Vagina (tissue), 2 donors: Measurements from ENCODE around the gene TMPRSS11A. TPM values are rescaled to one million over a fixed set of nuclear protein-coding genes. Genes with fewer than 3 reads are reported as not detected.

Source experiments
- DNase-seq, 2 donors: peaks; one replicate each; pipeline ENCODE4 v3.0.0-alpha.2; 2017; ENCODE audit errors: extremely low spot score in 2 of 2
- H3K27ac ChIP-seq: fragments of 200-600 bp; sonication (generic); one replicate; pipeline ENCODE4 v1.5.1; 2019
- H3K27me3 ChIP-seq: fragments of 200-600 bp; sonication (generic); one replicate; pipeline ENCODE4 v1.5.1; 2019
- H3K36me3 ChIP-seq, 2 donors: fragments of 200-600 bp; sonication (generic); one replicate each; pipeline ENCODE4 v1.5.1; 2017 to 2019
- H3K4me1 ChIP-seq: fragments of 200-600 bp; sonication (generic); one replicate; pipeline ENCODE4 v1.5.1; 2019
- H3K4me3 ChIP-seq, 2 donors: fragments of 200-600 bp; sonication (generic); 1 replicate in 1 of 2; 2 replicates in 1 of 2; pipeline ENCODE4 v1.5.1; 2016 to 2019
- H3K9me3 ChIP-seq: fragments of 200-600 bp; sonication (generic); one replicate; pipeline ENCODE4 v1.5.1; 2019
- CTCF ChIP-seq, 3 experiments: fragments of 450-650 bp in 2 of 3; fragments of 200-600 bp in 1 of 3; sonication (generic) in 1 of 3; IDR thresholded peaks; one replicate each; pipeline ENCODE4 v1.5.1; 2017 to 2019; ENCODE audit warnings: antibody characterized with exemption in 3 of 3, mild to moderate bottlenecking in 2 of 3, moderate library complexity in 2 of 3
- POLR2A ChIP-seq, 2 donors: fragments of 450-650 bp; IDR thresholded peaks; one replicate each; pipeline ENCODE4 v1.6.1; 2017; ENCODE audit warnings: antibody characterized with exemption in 2 of 2, mild to moderate bottlenecking in 2 of 2, moderate library complexity in 2 of 2
- POLR2AphosphoS5 ChIP-seq, 2 donors: sonication (generic); formaldehyde crosslinking; IDR thresholded peaks; one replicate each; pipeline ENCODE4 v1.9.0; 2017; ENCODE audit warnings: antibody characterized with exemption in 2 of 2, mild to moderate bottlenecking in 2 of 2, low read depth in 1 of 2; ENCODE audit not compliant: insufficient read depth in 1 of 2
- intact Hi-C: fragments of 100-400 bp; cut with DNase I; formaldehyde crosslinking; loops from one replicate; pipeline ENCODE4 v1.15.1; 2023
- total RNA-seq: library from RNA; depleted of rRNA; stranded (reverse); fragments of >200 nt; gene quantifications from one replicate; pipeline ENCODE4 v1.2.3, GENCODE V29; 2016

The TMPRSS11A gene
- total RNA-seq, 1 donor from 2014 or later = 26.0 TPM

DNA sequence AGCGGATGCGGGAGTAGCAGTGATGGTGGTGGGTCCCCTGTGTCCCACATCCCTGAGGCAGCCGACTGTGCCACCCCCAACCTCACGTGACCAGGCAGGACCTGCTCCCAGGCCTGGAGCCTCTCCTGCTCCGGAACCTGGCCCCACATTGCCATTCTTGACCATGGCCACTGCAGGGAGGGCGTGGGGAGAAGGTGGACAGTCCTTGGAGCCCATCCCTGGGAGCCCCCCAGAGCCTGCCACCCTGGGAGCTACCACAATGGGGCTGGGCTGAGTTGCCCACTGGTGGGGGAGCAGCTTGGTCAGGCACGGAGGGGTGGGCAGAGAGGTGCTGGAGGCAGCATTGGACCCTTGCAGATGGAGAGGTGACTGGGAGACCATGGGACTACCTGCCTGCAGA, 36.8 kb downstream of the TMPRSS11A start:
- Histone ChIP-seq H3K4me1 (no peaks in the 10 kb centered on the region), H3K27me3 (no peaks in the 10 kb centered on the region), H3K9me3 (no peaks in the 10 kb centered on the region), H3K4me3 (no peak overlapping the region), H3K27ac (no peak overlapping the region), H3K36me3 (no peaks in the 10 kb centered on the region)
- TF ChIP-seq POLR2A (IDR thresholded peaks at IDR 0.05) (no peak), CTCF (IDR thresholded peaks at IDR 0.05) (no peak), POLR2AphosphoS5 (IDR thresholded peaks at IDR 0.05; ENCODE audit: insufficient read depth in 1 of 2, low read depth in 1 of 2) (no peak)
- intact Hi-C loops = no loop called here
- no peak for DNase-seq

DNA sequence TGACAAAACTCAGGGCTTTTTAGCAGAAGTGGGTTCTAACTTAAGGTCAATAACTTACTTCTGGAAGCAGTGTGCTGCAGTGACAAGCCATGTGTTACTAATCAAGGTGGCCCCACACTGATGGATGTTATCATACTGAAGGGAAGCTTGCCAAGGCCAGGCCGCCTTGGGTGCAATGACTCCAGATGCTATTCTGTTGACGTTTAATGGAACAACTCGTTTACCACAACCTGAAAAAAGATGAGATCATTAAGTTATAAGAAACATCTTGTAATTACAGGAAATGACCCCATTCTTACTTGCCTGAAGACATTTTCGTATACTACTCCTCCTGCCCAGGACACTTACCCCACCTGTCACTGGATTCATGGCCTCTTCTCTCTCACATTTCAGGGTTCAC, 40.6 kb downstream of the TMPRSS11A start:
- TF ChIP-seq POLR2AphosphoS5 (IDR thresholded peaks at IDR 0.05; ENCODE audit: insufficient read depth in 1 of 2, low read depth in 1 of 2) (no peak), CTCF (IDR thresholded peaks at IDR 0.05) (no peak), POLR2A (IDR thresholded peaks at IDR 0.05) (no peak)
- H3K9me3 ChIP-seq = no peaks in the 10 kb centered on the region
- H3K4me1 ChIP-seq = no peaks in the 10 kb centered on the region
- H3K36me3 ChIP-seq = no peaks in the 10 kb centered on the region
- H3K27ac ChIP-seq = no peak overlapping the region
- intact Hi-C loops = no loop called here
- no peak overlapping the region for H3K4me3 ChIP-seq
- H3K27me3 ChIP-seq = no peaks in the 10 kb centered on the region
- DNase-seq = no peak

DNA sequence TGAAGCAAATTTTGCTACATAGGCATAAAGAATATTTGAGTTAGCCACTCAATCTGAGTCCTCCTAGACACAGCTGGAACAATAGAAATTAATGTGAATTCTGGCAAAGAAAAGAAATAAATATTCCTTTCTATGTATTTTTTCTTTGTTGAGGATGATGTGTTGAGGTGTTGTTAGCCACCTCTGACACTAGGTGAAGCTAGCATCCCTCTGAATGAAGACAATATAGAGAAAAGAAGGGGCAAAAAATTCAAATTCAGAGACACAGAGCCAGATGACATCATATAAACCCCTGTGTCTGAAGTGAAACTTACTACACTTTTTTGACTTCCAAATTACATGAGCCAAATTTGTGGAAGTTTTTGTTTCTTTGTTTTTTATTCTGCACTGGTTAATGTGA, 44.9 kb downstream of the TMPRSS11A start:
- intact Hi-C loops = no loop called here

GRCh38 chr4:67915400-67915966, 47.8 kb downstream of the TMPRSS11A start:
- no peaks in the 10 kb centered on the region for H3K27me3 ChIP-seq
- H3K27ac ChIP-seq = no peak overlapping the region
- no peak overlapping the region for H3K4me3 ChIP-seq
- H3K9me3 ChIP-seq = no peaks in the 10 kb centered on the region
- intact Hi-C loops = no loop called here
- TF ChIP-seq CTCF (IDR thresholded peaks at IDR 0.05) = no peak
- TF ChIP-seq POLR2A (IDR thresholded peaks at IDR 0.05) = no peak
- no peak for TF ChIP-seq POLR2AphosphoS5 (IDR thresholded peaks at IDR 0.05; ENCODE audit: insufficient read depth in 1 of 2, low read depth in 1 of 2)
- H3K36me3 ChIP-seq = no peaks in the 10 kb centered on the region
- no peaks in the 10 kb centered on the region for H3K4me1 ChIP-seq
- DNase-seq = no peak

More for the DNA sequence above, 44.9 kb downstream of the TMPRSS11A start:
- Histone ChIP-seq H3K4me3 (no peak overlapping the region), H3K4me1 (no peaks in the 10 kb centered on the region), H3K9me3 (no peaks in the 10 kb centered on the region), H3K27ac (no peak overlapping the region), H3K27me3 (no peaks in the 10 kb centered on the region), H3K36me3 (no peaks in the 10 kb centered on the region)
- TF ChIP-seq POLR2A (IDR thresholded peaks at IDR 0.05) (no peak), POLR2AphosphoS5 (IDR thresholded peaks at IDR 0.05; ENCODE audit: insufficient read depth in 1 of 2, low read depth in 1 of 2) (no peak), CTCF (IDR thresholded peaks at IDR 0.05) (no peak)
- no peak for DNase-seq

DNA sequence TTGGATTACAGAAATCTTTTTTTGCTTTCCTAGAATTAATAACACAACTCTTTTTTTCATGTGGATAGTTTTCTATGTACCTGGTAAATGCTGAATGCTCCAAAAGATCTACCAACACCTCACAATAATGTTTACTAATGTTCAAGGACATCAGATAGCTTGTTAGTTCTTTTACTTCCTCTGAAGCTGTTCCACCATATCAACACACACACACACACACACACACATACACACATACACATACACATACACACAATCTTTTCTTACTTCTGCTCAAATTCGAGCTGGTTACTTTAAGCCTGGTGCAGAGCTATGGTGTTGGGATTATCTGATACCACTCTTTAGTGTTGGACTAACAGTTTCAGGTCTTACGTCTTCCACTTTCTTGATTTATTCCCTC, 51.2 kb downstream of the TMPRSS11A start:
- Histone ChIP-seq H3K9me3 (no peaks in the 10 kb centered on the region), H3K36me3 (no peaks in the 10 kb centered on the region), H3K27me3 (no peaks in the 10 kb centered on the region), H3K27ac (no peak overlapping the region), H3K4me3 (no peak overlapping the region), H3K4me1 (no peaks in the 10 kb centered on the region)
- no peak for DNase-seq
- intact Hi-C loops = no loop called here
- TF ChIP-seq POLR2AphosphoS5 (IDR thresholded peaks at IDR 0.05; ENCODE audit: insufficient read depth in 1 of 2, low read depth in 1 of 2) = no peak
- TF ChIP-seq POLR2A (IDR thresholded peaks at IDR 0.05) = no peak
- no peak for TF ChIP-seq CTCF (IDR thresholded peaks at IDR 0.05)
